ENCODE measurements around the gene APOO. TPM values are rescaled to one million over a fixed set of nuclear protein-coding genes. Genes with fewer than 3 reads are reported as not detected.
A peak's percentile ranks its signal among the peaks of the same experiment; 100 is the strongest.

Gene APOO
- polyA plus RNA-seq, 1 donor (not counting 4 experiments of a cell fraction or from before 2014, with no cell fraction given) = 22.7 TPM

DNA sequence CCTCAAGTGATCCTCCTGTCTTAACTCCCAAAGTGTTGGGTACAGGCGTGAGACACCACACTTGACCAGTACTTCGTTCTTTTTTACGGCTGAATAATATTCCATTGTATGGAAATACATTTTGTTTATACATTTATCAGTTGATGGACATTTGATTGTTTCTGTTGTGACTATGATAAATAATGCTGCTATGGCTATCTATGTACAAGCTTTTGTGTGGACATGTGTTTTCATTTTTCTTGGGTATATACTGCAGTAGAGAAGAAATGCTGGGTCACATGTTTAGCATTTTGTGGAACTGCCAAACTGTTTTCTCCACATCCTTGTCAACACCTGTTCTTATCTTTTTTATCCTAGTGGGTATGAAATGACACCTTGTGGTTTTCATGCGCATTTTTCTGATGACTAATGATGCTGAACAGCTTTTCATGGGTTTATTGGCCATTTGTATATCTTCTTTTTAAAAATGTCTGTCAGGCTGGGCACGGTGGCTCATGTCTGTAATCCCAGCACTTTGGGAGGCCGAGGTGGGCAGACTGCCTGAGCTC lies 87.4 kb downstream of the APOO start:
- H3K27ac ChIP-seq (ENCODE audit: control insufficient read depth, insufficient read depth, low read length) = no peak overlapping the region
- no peaks in the 10 kb centered on the region for H3K79me2 ChIP-seq (ENCODE audit: control insufficient read depth, insufficient read depth, low read length)
- no peaks in the 10 kb centered on the region for H3K27me3 ChIP-seq (ENCODE audit: control insufficient read depth, extremely low read depth, insufficient read depth, low read length)
- FAIRE-seq (peak; percentile 84), DNase-seq (ENCODE audit: low read depth, low spot score) (no peak)
- H3K4me3 ChIP-seq (ENCODE audit: control insufficient read depth in 2 of 3, extremely low read depth in 1 of 3, insufficient read depth in 2 of 3, low read depth in 1 of 3, low read length in 3 of 3) = no peak overlapping the region
- H3K4me2 ChIP-seq (ENCODE audit: control insufficient read depth, extremely low read depth, insufficient read depth, low read depth, low read length) = no peak overlapping the region
- no peak overlapping the region for H2AFZ ChIP-seq (ENCODE audit: control insufficient read depth, low read length)
- H4K20me1 ChIP-seq (ENCODE audit: control insufficient read depth, extremely low read depth, insufficient read depth, low read length) = no peaks in the 10 kb centered on the region
- dilution Hi-C loops (cut with MboI; ENCODE audit: extremely low pct_ligation_motif_present, low sequenced_read_pairs) = no loop called here
- H3K9me1 ChIP-seq (ENCODE audit: control insufficient read depth, extremely low read depth, insufficient read depth, low read length) = no peaks in the 10 kb centered on the region
- no peaks in the 10 kb centered on the region for H3K36me3 ChIP-seq (ENCODE audit: control insufficient read depth in 2 of 2, extremely low read depth in 1 of 2, insufficient read depth in 2 of 2, low read length in 2 of 2)
- H3K9me3 ChIP-seq (ENCODE audit: control insufficient read depth, low read depth, low read length) = no peaks in the 10 kb centered on the region
- no peak for TF ChIP-seq EZH2 (IDR thresholded peaks at IDR 0.05; ENCODE audit: low read length)
- TF ChIP-seq, protein P1, sequence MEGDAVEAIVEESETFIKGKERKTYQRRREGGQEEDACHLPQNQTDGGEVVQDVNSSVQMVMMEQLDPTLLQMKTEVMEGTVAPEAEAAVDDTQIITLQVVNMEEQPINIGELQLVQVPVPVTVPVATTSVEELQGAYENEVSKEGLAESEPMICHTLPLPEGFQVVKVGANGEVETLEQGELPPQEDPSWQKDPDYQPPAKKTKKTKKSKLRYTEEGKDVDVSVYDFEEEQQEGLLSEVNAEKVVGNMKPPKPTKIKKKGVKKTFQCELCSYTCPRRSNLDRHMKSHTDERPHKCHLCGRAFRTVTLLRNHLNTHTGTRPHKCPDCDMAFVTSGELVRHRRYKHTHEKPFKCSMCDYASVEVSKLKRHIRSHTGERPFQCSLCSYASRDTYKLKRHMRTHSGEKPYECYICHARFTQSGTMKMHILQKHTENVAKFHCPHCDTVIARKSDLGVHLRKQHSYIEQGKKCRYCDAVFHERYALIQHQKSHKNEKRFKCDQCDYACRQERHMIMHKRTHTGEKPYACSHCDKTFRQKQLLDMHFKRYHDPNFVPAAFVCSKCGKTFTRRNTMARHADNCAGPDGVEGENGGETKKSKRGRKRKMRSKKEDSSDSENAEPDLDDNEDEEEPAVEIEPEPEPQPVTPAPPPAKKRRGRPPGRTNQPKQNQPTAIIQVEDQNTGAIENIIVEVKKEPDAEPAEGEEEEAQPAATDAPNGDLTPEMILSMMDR (optimal IDR thresholded peaks at IDR 0.05 in 1 of 3, IDR thresholded peaks at IDR 0.05 in 1 of 3, conservative IDR thresholded peaks at IDR 0.05 in 1 of 3; ENCODE audit: extremely low read depth in 1 of 3, insufficient read depth in 2 of 3, low read length in 3 of 3) = no peak
- H3K4me1 ChIP-seq (ENCODE audit: control insufficient read depth, extremely low read depth, insufficient read depth, low read length) = peaks cover 3% of the 10 kb centered on the region
- H3K9ac ChIP-seq (ENCODE audit: control insufficient read depth, extremely low read depth, insufficient read depth, low read length) = no peak overlapping the region

DNA sequence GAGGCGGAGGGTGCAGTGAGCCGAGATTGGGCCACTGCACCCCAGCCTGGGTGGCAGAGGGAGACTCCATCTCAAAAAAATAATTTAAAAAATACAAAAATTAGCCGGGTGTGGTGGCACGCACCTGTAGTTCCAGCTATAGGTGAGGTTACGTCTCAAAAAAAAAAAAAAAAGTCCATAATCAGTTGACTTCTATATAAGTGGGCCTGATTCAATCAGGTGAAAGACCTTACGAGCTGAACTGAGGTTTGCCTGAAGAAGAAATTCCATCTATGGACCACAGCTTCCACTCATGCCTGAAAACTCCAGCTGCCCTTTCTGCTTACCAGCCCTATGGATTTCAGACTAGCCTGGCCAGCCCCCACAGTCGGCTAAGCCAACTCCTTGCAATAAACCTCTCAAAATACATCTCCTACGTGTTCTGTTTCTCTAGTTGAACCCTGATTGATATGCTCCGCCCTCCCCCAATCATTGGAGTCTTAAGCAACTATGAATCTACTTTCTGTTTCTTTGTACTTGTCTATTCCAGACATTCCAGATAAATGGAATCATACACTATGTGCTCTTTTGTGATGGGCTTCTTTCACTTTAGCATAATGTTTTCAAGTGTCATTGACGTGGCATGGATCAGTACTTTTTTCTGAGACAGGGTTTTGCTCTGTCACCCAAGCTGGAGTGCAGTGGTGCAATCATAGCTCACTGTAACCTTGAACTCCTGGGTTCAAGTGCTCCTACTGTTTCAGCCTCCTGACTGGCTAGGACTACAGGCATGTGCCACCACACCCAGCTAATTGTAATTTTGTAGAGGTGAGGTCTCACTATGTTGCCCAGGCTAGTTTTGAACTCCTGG lies 88.1 kb downstream of the APOO start:
- Histone ChIP-seq H3K27me3 (ENCODE audit: control insufficient read depth, extremely low read depth, insufficient read depth, low read length) (no peaks in the 10 kb centered on the region), H3K4me2 (ENCODE audit: control insufficient read depth, extremely low read depth, insufficient read depth, low read depth, low read length) (no peak overlapping the region), H3K9me3 (ENCODE audit: control insufficient read depth, low read depth, low read length) (no peaks in the 10 kb centered on the region), H3K9me1 (ENCODE audit: control insufficient read depth, extremely low read depth, insufficient read depth, low read length) (no peaks in the 10 kb centered on the region), H4K20me1 (ENCODE audit: control insufficient read depth, extremely low read depth, insufficient read depth, low read length) (no peaks in the 10 kb centered on the region), H3K9ac (ENCODE audit: control insufficient read depth, extremely low read depth, insufficient read depth, low read length) (no peak overlapping the region), H3K4me1 (ENCODE audit: control insufficient read depth, extremely low read depth, insufficient read depth, low read length) (peaks cover 3% of the 10 kb centered on the region), H3K27ac (ENCODE audit: control insufficient read depth, insufficient read depth, low read length) (no peak overlapping the region), H3K36me3 (ENCODE audit: control insufficient read depth in 2 of 2, extremely low read depth in 1 of 2, insufficient read depth in 2 of 2, low read length in 2 of 2) (no peaks in the 10 kb centered on the region), H3K4me3 (ENCODE audit: control insufficient read depth in 2 of 3, extremely low read depth in 1 of 3, insufficient read depth in 2 of 3, low read depth in 1 of 3, low read length in 3 of 3) (no peak overlapping the region), H3K79me2 (ENCODE audit: control insufficient read depth, insufficient read depth, low read length) (no peaks in the 10 kb centered on the region), H2AFZ (ENCODE audit: control insufficient read depth, low read length) (no peak overlapping the region)
- FAIRE-seq (no peak), DNase-seq (ENCODE audit: low read depth, low spot score) (no peak)
- dilution Hi-C loops (cut with MboI; ENCODE audit: extremely low pct_ligation_motif_present, low sequenced_read_pairs) = no loop called here
- TF ChIP-seq, protein P1 (optimal IDR thresholded peaks at IDR 0.05 in 1 of 3, IDR thresholded peaks at IDR 0.05 in 1 of 3, conservative IDR thresholded peaks at IDR 0.05 in 1 of 3; ENCODE audit: extremely low read depth in 1 of 3, insufficient read depth in 2 of 3, low read length in 3 of 3) = no peak
- no peak for TF ChIP-seq EZH2 (IDR thresholded peaks at IDR 0.05; ENCODE audit: low read length)
